ENCODE data around the gene PFKP.
"Not testable (repeated sequence)": the region's sequence is repeated elsewhere in the genome, so short reads cannot be mapped to it uniquely, and the experiment has no call there.

Gene PFKP

GRCh38 chr10:3099291-3100092, 32.1 kb downstream of the PFKP start:
- H3K4me1 ChIP-seq (ENCODE audit: control insufficient read depth, insufficient read depth, low read length) = peaks cover 17% of the 10 kb centered on the region
- H3K4me3 ChIP-seq (ENCODE audit: low read length in 2 of 2) = no peak overlapping the region
- H3K27me3 ChIP-seq (ENCODE audit: control insufficient read depth in 1 of 2, insufficient read depth in 2 of 2, low read length in 2 of 2) = no peaks in the 10 kb centered on the region
- H3K9ac ChIP-seq (ENCODE audit: low read length in 2 of 2) = no peak overlapping the region
- H3K9me3 ChIP-seq (ENCODE audit: control insufficient read depth in 2 of 2, low read length in 2 of 2) = no peaks in the 10 kb centered on the region
- H3K36me3 ChIP-seq (ENCODE audit: control insufficient read depth in 2 of 2, insufficient read depth in 2 of 2, low read length in 2 of 2) = peaks cover 0 to 12% of the 10 kb centered on the region in 2 donors
- no peak overlapping the region for H3K27ac ChIP-seq (ENCODE audit: low read length)

- no peaks in the 10 kb centered on the region for H3K27me3 ChIP-seq (ENCODE audit: control insufficient read depth in 1 of 2, insufficient read depth in 2 of 2, low read length in 2 of 2)
- peaks cover 0 to 16% of the 10 kb centered on the region in 2 donors for H3K36me3 ChIP-seq (ENCODE audit: control insufficient read depth in 2 of 2, insufficient read depth in 2 of 2, low read length in 2 of 2)
- no peak overlapping the region for H3K4me3 ChIP-seq (ENCODE audit: low read length in 2 of 2)
- H3K4me1 ChIP-seq (ENCODE audit: control insufficient read depth, insufficient read depth, low read length) = peaks cover 12% of the 10 kb centered on the region
- H3K9me3 ChIP-seq (ENCODE audit: control insufficient read depth in 2 of 2, low read length in 2 of 2) = no peaks in the 10 kb centered on the region
- no peak overlapping the region for H3K27ac ChIP-seq (ENCODE audit: low read length)
- no peak overlapping the region for H3K9ac ChIP-seq (ENCODE audit: low read length in 2 of 2)
Measured at GRCh38 chr10:3100093-3100792, 32.9 kb downstream of the PFKP start.

GRCh38 chr10:3100856-3101640, 33.7 kb downstream of the PFKP start:
- H3K27me3 ChIP-seq (ENCODE audit: control insufficient read depth in 1 of 2, insufficient read depth in 2 of 2, low read length in 2 of 2) = no peaks in the 10 kb centered on the region
- H3K9ac ChIP-seq (ENCODE audit: low read length in 2 of 2) = no peak overlapping the region
- H3K27ac ChIP-seq (ENCODE audit: low read length) = no peak overlapping the region
- no peak overlapping the region for H3K4me3 ChIP-seq (ENCODE audit: low read length in 2 of 2)
- H3K36me3 ChIP-seq (ENCODE audit: control insufficient read depth in 2 of 2, insufficient read depth in 2 of 2, low read length in 2 of 2) = peaks cover 0 to 21% of the 10 kb centered on the region in 2 donors
- peaks cover 8% of the 10 kb centered on the region for H3K4me1 ChIP-seq (ENCODE audit: control insufficient read depth, insufficient read depth, low read length)
- H3K9me3 ChIP-seq (ENCODE audit: control insufficient read depth in 2 of 2, low read length in 2 of 2) = no peaks in the 10 kb centered on the region

GRCh38 chr10:3102720-3103427, 35.5 kb downstream of the PFKP start:
- Histone ChIP-seq H3K4me3 (ENCODE audit: low read length in 2 of 2) (no peak overlapping the region), H3K9me3 (ENCODE audit: control insufficient read depth in 2 of 2, low read length in 2 of 2) (no peaks in the 10 kb centered on the region), H3K4me1 (ENCODE audit: control insufficient read depth, insufficient read depth, low read length) (peaks cover 2% of the 10 kb centered on the region), H3K9ac (ENCODE audit: low read length in 2 of 2) (no peak overlapping the region), H3K27ac (ENCODE audit: low read length) (peak overlapping the region; percentile 37), H3K27me3 (ENCODE audit: control insufficient read depth in 1 of 2, insufficient read depth in 2 of 2, low read length in 2 of 2) (no peaks in the 10 kb centered on the region), H3K36me3 (ENCODE audit: control insufficient read depth in 2 of 2, insufficient read depth in 2 of 2, low read length in 2 of 2) (peaks cover 0 to 21% of the 10 kb centered on the region in 2 donors)

GRCh38 chr10:3103646-3104045, 36.3 kb downstream of the PFKP start:
- Histone ChIP-seq H3K9ac (ENCODE audit: low read length in 2 of 2) (no peak overlapping the region), H3K4me1 (ENCODE audit: control insufficient read depth, insufficient read depth, low read length) (peaks cover 2% of the 10 kb centered on the region), H3K27me3 (ENCODE audit: control insufficient read depth in 1 of 2, insufficient read depth in 2 of 2, low read length in 2 of 2) (no peaks in the 10 kb centered on the region), H3K36me3 (ENCODE audit: control insufficient read depth in 2 of 2, insufficient read depth in 2 of 2, low read length in 2 of 2) (peaks cover 0 to 24% of the 10 kb centered on the region in 2 donors), H3K27ac (ENCODE audit: low read length) (no peak overlapping the region), H3K4me3 (ENCODE audit: low read length in 2 of 2) (no peak overlapping the region), H3K9me3 (ENCODE audit: control insufficient read depth in 2 of 2, low read length in 2 of 2) (no peaks in the 10 kb centered on the region)

GRCh38 chr10:3104251-3104918, 37.0 kb downstream of the PFKP start:
- Histone ChIP-seq H3K9me3 (ENCODE audit: control insufficient read depth in 2 of 2, low read length in 2 of 2) (no peaks in the 10 kb centered on the region), H3K27ac (ENCODE audit: low read length) (no peak overlapping the region), H3K9ac (ENCODE audit: low read length in 2 of 2) (no peak overlapping the region), H3K36me3 (ENCODE audit: control insufficient read depth in 2 of 2, insufficient read depth in 2 of 2, low read length in 2 of 2) (peaks cover 0 to 29% of the 10 kb centered on the region in 2 donors), H3K4me3 (ENCODE audit: low read length in 2 of 2) (no peak overlapping the region), H3K27me3 (ENCODE audit: control insufficient read depth in 1 of 2, insufficient read depth in 2 of 2, low read length in 2 of 2) (no peaks in the 10 kb centered on the region), H3K4me1 (ENCODE audit: control insufficient read depth, insufficient read depth, low read length) (peaks cover 2% of the 10 kb centered on the region)

- Histone ChIP-seq H3K4me1 (ENCODE audit: control insufficient read depth, insufficient read depth, low read length) (peaks cover 2% of the 10 kb centered on the region), H3K4me3 (ENCODE audit: low read length in 2 of 2) (no peak overlapping the region), H3K36me3 (ENCODE audit: control insufficient read depth in 2 of 2, insufficient read depth in 2 of 2, low read length in 2 of 2) (peaks cover 0 to 32% of the 10 kb centered on the region in 2 donors), H3K27me3 (ENCODE audit: control insufficient read depth in 1 of 2, insufficient read depth in 2 of 2, low read length in 2 of 2) (no peaks in the 10 kb centered on the region), H3K9me3 (ENCODE audit: control insufficient read depth in 2 of 2, low read length in 2 of 2) (no peaks in the 10 kb centered on the region), H3K9ac (ENCODE audit: low read length in 2 of 2) (no peak overlapping the region), H3K27ac (ENCODE audit: low read length) (no peak overlapping the region)
Measured at GRCh38 chr10:3105166-3105565, 37.8 kb downstream of the PFKP start.

GRCh38 chr10:3105905-3106304, 38.6 kb downstream of the PFKP start:
- H3K27ac ChIP-seq (ENCODE audit: low read length) = no peak overlapping the region
- H3K9ac ChIP-seq (ENCODE audit: low read length in 2 of 2) = no peak overlapping the region
- no peaks in the 10 kb centered on the region for H3K9me3 ChIP-seq (ENCODE audit: control insufficient read depth in 2 of 2, low read length in 2 of 2)
- peaks cover 5 to 35% of the 10 kb centered on the region in 2 donors for H3K36me3 ChIP-seq (ENCODE audit: control insufficient read depth in 2 of 2, insufficient read depth in 2 of 2, low read length in 2 of 2)
- H3K27me3 ChIP-seq (ENCODE audit: control insufficient read depth in 1 of 2, insufficient read depth in 2 of 2, low read length in 2 of 2) = no peaks in the 10 kb centered on the region
- no peak overlapping the region for H3K4me3 ChIP-seq (ENCODE audit: low read length in 2 of 2)
- H3K4me1 ChIP-seq (ENCODE audit: control insufficient read depth, insufficient read depth, low read length) = peaks cover 2% of the 10 kb centered on the region

- H3K4me3 ChIP-seq (ENCODE audit: low read length in 2 of 2); H3K4me1 ChIP-seq (ENCODE audit: control insufficient read depth, insufficient read depth, low read length); H3K27me3 ChIP-seq (ENCODE audit: control insufficient read depth in 1 of 2, insufficient read depth in 2 of 2, low read length in 2 of 2); H3K9me3 ChIP-seq (ENCODE audit: control insufficient read depth in 2 of 2, low read length in 2 of 2); H3K27ac ChIP-seq (ENCODE audit: low read length); H3K9ac ChIP-seq (ENCODE audit: low read length in 2 of 2): not testable (repeated sequence)
- H3K36me3 ChIP-seq (ENCODE audit: control insufficient read depth in 2 of 2, insufficient read depth in 2 of 2, low read length in 2 of 2) = peaks cover 7 to 39% of the 10 kb centered on the region in 2 donors
Measured at GRCh38 chr10:3106328-3106727, 39.0 kb downstream of the PFKP start.
